Osteoblast (primary cell): ENCODE data around the gene PPP1R3G. TPM values are rescaled to one million over a fixed set of nuclear protein-coding genes. Genes with fewer than 3 reads are reported as not detected.
"Not testable (repeated sequence)": the region's sequence is repeated elsewhere in the genome, so short reads cannot be mapped to it uniquely, and the experiment has no call there.

ENCODE experiments used
- DNase-seq: peaks from one replicate; pipeline ENCODE4 v3.0.0; 2011; ENCODE audit warnings: low spot score, mixed read lengths; ENCODE audit not compliant: insufficient read length; ENCODE audit errors: missing footprints
- H2AFZ ChIP-seq: 2 replicates; pipeline ENCODE4 v1.6.0; 2011; ENCODE audit warnings: mild to moderate bottlenecking, low read length
- H3K27ac ChIP-seq: 2 replicates; pipeline ENCODE4 v1.5.1; 2011; ENCODE audit warnings: mild to moderate bottlenecking, low read depth, low read length, moderate library complexity
- H3K27me3 ChIP-seq: 2 replicates; pipeline ENCODE4 v1.6.0; 2012; ENCODE audit warnings: mild to moderate bottlenecking, control low read depth, inconsistent platforms, low read length, moderate library complexity; ENCODE audit not compliant: insufficient read depth
- H3K36me3 ChIP-seq: 2 replicates; pipeline ENCODE4 v1.5.1; 2011; ENCODE audit warnings: mild to moderate bottlenecking, low read length, control low read depth, moderate library complexity; ENCODE audit not compliant: insufficient read depth
- H3K4me1 ChIP-seq: 2 replicates; pipeline ENCODE4 v1.5.1; 2011; ENCODE audit warnings: mild to moderate bottlenecking, low read length, control low read depth, moderate library complexity; ENCODE audit not compliant: insufficient read depth
- H3K4me2 ChIP-seq: 2 replicates; pipeline ENCODE4 v1.6.0; 2011; ENCODE audit warnings: mild to moderate bottlenecking, low read length; ENCODE audit not compliant: insufficient read depth
- H3K4me3 ChIP-seq: fragments of 200-600 bp; sonication (generic); 3 replicates; pipeline ENCODE4 v1.5.1; 2012; ENCODE audit warnings: mild to moderate bottlenecking, low read length, inconsistent platforms; ENCODE audit not compliant: insufficient read depth
- H3K79me2 ChIP-seq: 2 replicates; pipeline ENCODE4 v1.6.0; 2012; ENCODE audit warnings: mild to moderate bottlenecking, low read length, control low read depth, inconsistent platforms; ENCODE audit not compliant: insufficient read depth
- H3K9me3 ChIP-seq: 2 replicates; pipeline ENCODE4 v1.5.1; 2011; ENCODE audit warnings: low read depth, low read length, control low read depth
- H4K20me1 ChIP-seq: 2 replicates; pipeline ENCODE4 v1.6.0; 2012; ENCODE audit warnings: mild to moderate bottlenecking, low read length, control low read depth; ENCODE audit not compliant: insufficient read depth
- total RNA-seq: library from RNA; depleted of rRNA; stranded (reverse); fragments of >200 nt; gene quantifications from 2 replicates; pipeline ENCODE4 v1.2.3, GENCODE V29; 2012
- TF ChIP-seq, protein P1 (sequence below): IDR thresholded peaks from 2 replicates; pipeline ENCODE4 v1.5.1; 2011; ENCODE audit warnings: mild to moderate bottlenecking, low read depth, low read length, moderate library complexity; ENCODE audit errors: extremely low read depth

PPP1R3G gene
- total RNA-seq, 1 donor = 3.3 TPM

DNA sequence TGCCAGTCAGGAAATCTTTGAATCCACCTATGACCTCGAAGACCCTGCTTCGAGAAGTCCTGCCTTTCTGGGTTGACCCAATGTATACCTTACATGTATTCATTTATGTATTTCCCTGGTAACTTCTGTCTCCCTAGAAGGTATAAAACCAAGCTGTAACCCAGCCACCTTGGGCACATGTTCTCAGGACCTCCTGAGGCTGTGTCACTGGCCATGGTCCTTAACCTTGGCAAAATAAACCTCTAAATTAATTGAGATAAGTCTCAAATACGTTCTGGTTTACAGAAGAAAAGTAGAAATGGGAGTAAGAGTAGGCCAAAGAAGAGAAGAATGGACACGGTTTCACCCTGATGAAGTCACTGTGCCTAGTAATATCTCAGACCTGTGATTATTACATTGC is 30.0 kb upstream of the PPP1R3G start:
- TF ChIP-seq, protein P1, sequence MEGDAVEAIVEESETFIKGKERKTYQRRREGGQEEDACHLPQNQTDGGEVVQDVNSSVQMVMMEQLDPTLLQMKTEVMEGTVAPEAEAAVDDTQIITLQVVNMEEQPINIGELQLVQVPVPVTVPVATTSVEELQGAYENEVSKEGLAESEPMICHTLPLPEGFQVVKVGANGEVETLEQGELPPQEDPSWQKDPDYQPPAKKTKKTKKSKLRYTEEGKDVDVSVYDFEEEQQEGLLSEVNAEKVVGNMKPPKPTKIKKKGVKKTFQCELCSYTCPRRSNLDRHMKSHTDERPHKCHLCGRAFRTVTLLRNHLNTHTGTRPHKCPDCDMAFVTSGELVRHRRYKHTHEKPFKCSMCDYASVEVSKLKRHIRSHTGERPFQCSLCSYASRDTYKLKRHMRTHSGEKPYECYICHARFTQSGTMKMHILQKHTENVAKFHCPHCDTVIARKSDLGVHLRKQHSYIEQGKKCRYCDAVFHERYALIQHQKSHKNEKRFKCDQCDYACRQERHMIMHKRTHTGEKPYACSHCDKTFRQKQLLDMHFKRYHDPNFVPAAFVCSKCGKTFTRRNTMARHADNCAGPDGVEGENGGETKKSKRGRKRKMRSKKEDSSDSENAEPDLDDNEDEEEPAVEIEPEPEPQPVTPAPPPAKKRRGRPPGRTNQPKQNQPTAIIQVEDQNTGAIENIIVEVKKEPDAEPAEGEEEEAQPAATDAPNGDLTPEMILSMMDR = no peak

DNA sequence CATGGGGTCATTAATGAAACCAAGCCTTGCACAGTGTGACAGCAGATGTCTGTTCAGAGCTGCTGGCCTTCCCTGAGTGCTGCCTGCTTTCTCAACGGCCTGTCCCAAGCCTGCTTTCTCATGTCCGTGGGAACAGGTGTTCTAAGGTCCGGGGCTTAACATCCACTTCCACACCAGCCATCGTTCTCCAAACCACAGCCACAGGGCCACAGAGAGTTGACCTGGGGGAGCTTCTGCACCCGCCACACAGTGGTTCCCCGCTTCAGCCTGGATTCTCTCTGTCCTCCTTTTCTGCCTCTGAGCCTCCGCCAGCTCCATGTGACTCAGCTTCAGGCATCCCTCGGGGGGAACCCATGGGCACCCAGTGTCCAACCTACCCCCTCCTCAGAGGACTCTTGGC is 26.9 kb upstream of the PPP1R3G start:
- Histone ChIP-seq H3K27me3 (no peaks in the 10 kb centered on the region), H2AFZ (no peak overlapping the region), H3K27ac (no peak overlapping the region), H3K4me2 (no peak overlapping the region), H3K36me3 (no peaks in the 10 kb centered on the region), H3K79me2 (no peaks in the 10 kb centered on the region), H4K20me1 (no peaks in the 10 kb centered on the region), H3K9me3 (no peaks in the 10 kb centered on the region), H3K4me1 (peaks cover 9% of the 10 kb centered on the region), H3K4me3 (no peak overlapping the region)
- TF ChIP-seq, protein P1 = no peak
- no peak for DNase-seq

More for the DNA sequence above, 30.0 kb upstream of the PPP1R3G start:
- Histone ChIP-seq H3K4me2 (no peak overlapping the region), H3K4me3 (no peak overlapping the region), H2AFZ (no peak overlapping the region), H3K27me3 (no peaks in the 10 kb centered on the region), H3K36me3 (no peaks in the 10 kb centered on the region), H4K20me1 (no peaks in the 10 kb centered on the region), H3K27ac (no peak overlapping the region), H3K4me1 (peaks cover 9% of the 10 kb centered on the region), H3K79me2 (no peaks in the 10 kb centered on the region), H3K9me3 (peaks cover 3% of the 10 kb centered on the region)
- no peak for DNase-seq

DNA sequence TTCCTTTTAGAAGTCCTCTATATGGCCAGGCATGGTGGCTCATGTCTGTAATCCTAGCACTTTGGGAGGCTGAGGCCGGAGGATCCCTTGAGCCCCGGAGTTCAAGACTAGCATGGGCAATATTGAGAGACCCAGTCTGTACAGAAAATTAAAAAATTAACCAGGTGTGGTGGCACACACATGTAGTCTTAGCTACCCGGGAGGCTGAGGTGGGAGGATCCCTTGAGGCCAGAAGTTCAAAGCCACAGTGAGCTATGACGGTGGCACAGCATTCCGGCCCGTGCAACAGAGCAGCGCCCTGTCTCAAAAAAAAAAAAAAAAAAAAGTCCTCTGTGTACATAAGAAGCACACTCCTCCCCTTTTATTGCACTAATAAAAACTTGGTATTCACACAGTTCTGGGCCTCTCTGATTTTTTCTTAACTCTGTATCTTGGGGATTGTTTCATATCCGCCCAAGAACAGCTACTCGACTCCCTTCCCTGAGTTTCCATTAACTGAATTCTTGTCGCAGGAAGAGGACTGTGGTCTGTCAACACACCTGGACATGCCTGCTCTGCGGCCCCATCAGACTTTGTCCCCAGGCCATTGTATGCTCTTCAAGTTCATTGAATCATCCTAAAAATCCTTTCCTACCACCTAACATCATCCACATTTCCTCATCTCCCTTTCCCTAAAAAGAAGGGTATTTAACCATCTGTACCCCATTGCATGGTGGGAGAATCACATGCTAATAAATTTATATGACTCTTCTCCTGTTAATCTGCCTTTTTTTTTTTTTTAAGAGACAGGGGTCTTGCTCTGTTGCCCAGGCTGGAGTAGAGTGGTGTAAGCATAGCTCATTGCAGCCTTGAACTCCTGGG is 25.9 kb upstream of the PPP1R3G start:
- Histone ChIP-seq H2AFZ (no peak overlapping the region), H3K36me3 (no peaks in the 10 kb centered on the region), H3K27ac (no peak overlapping the region), H3K4me2 (no peak overlapping the region), H4K20me1 (no peaks in the 10 kb centered on the region), H3K4me3 (no peak overlapping the region), H3K4me1 (peaks cover 4% of the 10 kb centered on the region), H3K9me3 (no peaks in the 10 kb centered on the region), H3K79me2 (no peaks in the 10 kb centered on the region), H3K27me3 (no peaks in the 10 kb centered on the region)
- TF ChIP-seq, protein P1 = no peak
- DNase-seq = no peak

DNA sequence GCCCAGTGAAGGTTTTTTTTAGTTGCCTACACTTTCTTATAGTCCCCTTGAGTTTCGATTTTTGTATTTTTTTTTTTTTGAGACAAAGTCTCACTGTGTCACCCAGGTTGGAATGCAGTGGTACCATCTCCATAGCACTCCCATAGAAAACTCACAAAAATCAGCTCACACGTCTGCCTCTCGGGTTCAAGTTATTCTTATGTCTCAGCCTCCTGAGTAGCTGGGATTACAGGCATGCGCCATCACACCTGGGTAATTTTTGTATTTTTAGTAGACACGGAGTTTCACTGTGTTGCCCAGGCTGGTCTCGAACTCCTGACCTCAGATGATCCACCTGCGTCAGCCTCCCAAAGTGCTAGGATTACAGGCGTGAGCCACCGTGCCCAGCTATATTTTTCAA is 24.7 kb upstream of the PPP1R3G start:
- not testable (repeated sequence) for H3K27me3 ChIP-seq, H3K4me1 ChIP-seq, H3K4me2 ChIP-seq, H3K4me3 ChIP-seq, H4K20me1 ChIP-seq, H2AFZ ChIP-seq, H3K9me3 ChIP-seq, H3K79me2 ChIP-seq, H3K27ac ChIP-seq, H3K36me3 ChIP-seq, DNase-seq
